ENCODE measurements around the gene ZIC2. TPM values are rescaled to one million over a fixed set of nuclear protein-coding genes. Genes with fewer than 3 reads are reported as not detected.
"Not testable (repeated sequence)": the region's sequence is repeated elsewhere in the genome, so short reads cannot be mapped to it uniquely, and the experiment has no call there.

The ZIC2 gene
- total RNA-seq, 1 donor from 2014 or later: not detected

DNA sequence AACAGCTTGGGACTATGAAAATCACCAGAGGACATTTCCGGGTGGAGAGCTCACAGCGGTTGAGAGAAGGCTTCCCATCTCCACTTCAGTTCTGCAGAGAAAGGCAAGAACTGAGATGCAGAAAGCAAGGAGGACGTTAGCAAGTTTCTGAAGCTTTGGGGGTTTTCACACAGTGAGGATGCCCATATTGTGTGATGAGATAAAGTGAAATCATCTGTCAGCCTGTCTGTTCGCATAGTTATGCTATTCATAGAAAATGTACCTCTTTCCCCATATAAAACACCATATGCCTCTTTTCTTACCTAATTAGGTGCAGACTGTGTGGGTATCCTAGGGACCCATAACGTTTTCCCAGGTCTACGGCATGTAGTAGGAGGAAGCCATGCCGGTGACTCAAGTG, 37.5 kb upstream of the ZIC2 start:
- DNase-seq (ENCODE audit: low read depth): no peak
- peaks cover 5% of the 10 kb centered on the region for H3K27me3 ChIP-seq (ENCODE audit: control insufficient read depth, insufficient read depth, low read length)
- TF ChIP-seq, protein P1, sequence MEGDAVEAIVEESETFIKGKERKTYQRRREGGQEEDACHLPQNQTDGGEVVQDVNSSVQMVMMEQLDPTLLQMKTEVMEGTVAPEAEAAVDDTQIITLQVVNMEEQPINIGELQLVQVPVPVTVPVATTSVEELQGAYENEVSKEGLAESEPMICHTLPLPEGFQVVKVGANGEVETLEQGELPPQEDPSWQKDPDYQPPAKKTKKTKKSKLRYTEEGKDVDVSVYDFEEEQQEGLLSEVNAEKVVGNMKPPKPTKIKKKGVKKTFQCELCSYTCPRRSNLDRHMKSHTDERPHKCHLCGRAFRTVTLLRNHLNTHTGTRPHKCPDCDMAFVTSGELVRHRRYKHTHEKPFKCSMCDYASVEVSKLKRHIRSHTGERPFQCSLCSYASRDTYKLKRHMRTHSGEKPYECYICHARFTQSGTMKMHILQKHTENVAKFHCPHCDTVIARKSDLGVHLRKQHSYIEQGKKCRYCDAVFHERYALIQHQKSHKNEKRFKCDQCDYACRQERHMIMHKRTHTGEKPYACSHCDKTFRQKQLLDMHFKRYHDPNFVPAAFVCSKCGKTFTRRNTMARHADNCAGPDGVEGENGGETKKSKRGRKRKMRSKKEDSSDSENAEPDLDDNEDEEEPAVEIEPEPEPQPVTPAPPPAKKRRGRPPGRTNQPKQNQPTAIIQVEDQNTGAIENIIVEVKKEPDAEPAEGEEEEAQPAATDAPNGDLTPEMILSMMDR (IDR thresholded peaks at IDR 0.05; ENCODE audit: insufficient read depth, low read length, severe bottlenecking): no peak
- FAIRE-seq: no peak
- H3K4me3 ChIP-seq (ENCODE audit: low read depth, low read length): no peak overlapping the region
- no peaks in the 10 kb centered on the region for H3K36me3 ChIP-seq (ENCODE audit: control insufficient read depth, insufficient read depth, low read length)

DNA sequence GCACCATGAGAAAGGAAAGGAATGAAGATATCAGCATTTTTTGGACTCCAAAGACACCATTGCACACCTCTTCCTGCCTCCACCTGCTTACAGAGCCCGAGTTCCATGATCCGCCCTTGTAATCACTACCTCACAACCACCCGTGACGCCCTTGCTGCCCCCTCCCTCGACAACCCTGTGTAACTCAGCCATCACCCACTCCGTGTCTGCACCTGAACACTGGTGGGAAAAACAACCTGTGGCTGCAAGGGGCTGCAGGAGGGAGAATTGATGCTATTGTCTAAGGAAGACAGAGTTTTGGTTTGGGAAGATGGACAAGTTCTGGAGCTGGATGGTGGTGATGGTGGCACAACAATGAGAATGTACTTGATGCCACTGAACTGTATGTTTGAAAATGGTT, 37.0 kb upstream of the ZIC2 start:
- DNase-seq (ENCODE audit: low read depth) (no peak), FAIRE-seq (no peak)
- no peak overlapping the region for H3K4me3 ChIP-seq (ENCODE audit: low read depth, low read length)
- H3K36me3 ChIP-seq (ENCODE audit: control insufficient read depth, insufficient read depth, low read length): no peaks in the 10 kb centered on the region
- TF ChIP-seq, protein P1 (IDR thresholded peaks at IDR 0.05; ENCODE audit: insufficient read depth, low read length, severe bottlenecking): no peak
- H3K27me3 ChIP-seq (ENCODE audit: control insufficient read depth, insufficient read depth, low read length): peaks cover 5% of the 10 kb centered on the region

DNA sequence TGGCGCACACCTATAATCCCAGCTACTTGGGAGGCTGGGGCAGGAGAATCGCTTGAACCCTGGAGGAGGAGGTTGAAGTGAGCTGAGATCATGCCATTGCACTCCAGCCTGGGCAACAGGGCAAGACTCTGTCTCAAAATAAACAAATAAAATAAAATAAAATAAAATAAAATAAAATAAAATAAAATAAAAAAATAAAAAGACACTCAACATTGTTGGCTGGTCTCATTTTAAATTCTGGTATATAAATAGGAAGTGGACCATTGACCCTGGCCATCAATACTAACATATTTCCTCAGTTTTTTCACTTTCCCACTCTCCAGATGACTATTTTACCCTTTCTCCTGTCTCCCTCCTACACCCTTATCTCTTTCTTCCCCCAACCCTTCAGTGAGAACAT, 36.1 kb upstream of the ZIC2 start:
- not testable (repeated sequence) for H3K27me3 ChIP-seq (ENCODE audit: control insufficient read depth, insufficient read depth, low read length); H3K36me3 ChIP-seq (ENCODE audit: control insufficient read depth, insufficient read depth, low read length); FAIRE-seq; H3K4me3 ChIP-seq (ENCODE audit: low read depth, low read length); DNase-seq (ENCODE audit: low read depth)

DNA sequence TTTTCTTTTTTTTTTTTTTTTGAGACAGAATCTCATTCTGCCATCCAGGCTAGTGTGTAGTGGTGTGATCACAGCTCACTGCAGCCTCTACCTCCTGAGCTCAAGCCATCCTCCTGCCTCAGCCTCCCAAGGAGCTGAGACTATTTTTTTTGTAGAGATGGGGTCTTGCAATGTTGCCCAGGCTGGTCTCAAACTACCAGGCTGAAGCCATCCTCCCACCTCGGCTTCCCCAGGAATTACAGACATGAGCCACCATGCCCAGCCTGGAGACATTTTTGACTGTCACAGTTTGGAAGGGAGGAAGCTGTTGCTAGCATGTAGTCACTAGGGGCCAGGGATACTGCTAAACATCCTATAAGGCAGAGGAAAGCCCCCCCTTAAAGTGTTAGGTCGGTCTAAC, 33.9 kb upstream of the ZIC2 start:
- DNase-seq (ENCODE audit: low read depth) (no peak), FAIRE-seq (no peak)
- Histone ChIP-seq H3K4me3 (ENCODE audit: low read depth, low read length) (no peak overlapping the region), H3K36me3 (ENCODE audit: control insufficient read depth, insufficient read depth, low read length) (no peaks in the 10 kb centered on the region), H3K27me3 (ENCODE audit: control insufficient read depth, insufficient read depth, low read length) (peaks cover 4% of the 10 kb centered on the region)
- TF ChIP-seq, protein P1 (IDR thresholded peaks at IDR 0.05; ENCODE audit: insufficient read depth, low read length, severe bottlenecking): no peak

DNA sequence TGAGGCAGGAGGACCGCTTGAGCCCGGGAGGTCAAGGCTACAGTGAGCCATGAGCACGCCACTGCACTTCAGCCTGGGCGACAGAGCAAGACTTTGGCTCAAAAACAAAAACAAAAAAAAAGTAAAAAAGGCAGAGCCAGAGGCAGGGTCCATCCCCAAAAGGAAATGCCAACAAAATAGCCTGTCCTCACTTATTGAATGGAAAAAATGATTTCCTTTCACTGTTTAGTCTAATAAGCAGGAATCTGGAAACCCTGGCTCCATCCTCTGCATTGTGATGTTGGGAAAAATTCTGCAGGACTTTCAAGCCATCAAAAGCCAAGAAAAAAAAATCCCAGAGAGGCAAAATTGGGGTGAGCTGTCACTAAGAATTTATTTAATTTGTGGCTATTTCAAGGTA, 33.2 kb upstream of the ZIC2 start:
- Histone ChIP-seq H3K4me3 (ENCODE audit: low read depth, low read length) (no peak overlapping the region), H3K27me3 (ENCODE audit: control insufficient read depth, insufficient read depth, low read length) (peaks cover 4% of the 10 kb centered on the region), H3K36me3 (ENCODE audit: control insufficient read depth, insufficient read depth, low read length) (no peaks in the 10 kb centered on the region)
- TF ChIP-seq, protein P1 (IDR thresholded peaks at IDR 0.05; ENCODE audit: insufficient read depth, low read length, severe bottlenecking): no peak
- DNase-seq (ENCODE audit: low read depth): no peak
- FAIRE-seq: no peak

DNA sequence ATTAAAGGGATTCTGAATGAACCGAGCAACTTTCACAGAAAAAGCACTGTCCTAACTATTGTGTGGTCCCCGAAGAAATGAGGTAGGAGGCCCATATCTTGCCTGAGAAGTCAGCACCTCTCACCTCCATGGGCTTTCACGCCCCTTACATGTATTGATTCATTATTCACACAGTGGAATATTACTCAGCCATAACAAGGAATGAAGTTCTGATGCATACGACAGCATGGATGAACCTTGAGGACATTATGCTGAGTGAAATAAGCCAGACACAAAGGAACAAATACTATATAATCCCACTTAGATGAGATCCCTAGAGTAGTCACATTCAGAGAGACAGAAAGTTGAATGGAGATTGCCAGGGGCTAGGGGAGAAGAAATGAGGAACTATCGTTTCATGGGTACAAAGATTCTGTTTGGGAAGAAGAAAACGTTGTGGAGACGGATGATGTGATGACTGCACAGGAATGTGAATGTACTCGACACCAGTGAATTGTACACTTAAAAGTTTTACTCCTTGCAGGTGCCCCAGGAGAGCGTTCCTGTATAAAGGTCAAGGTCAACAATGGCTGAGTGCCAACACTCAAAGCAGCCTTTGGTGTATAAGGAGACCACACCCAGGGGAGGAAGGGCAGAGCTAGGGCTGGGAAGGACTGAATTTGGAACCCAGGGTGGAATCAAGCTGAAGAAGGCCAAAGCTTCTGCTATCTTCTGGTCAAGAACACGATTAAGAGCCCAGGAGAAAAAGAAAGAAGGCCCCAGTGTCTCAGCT, 32.5 kb upstream of the ZIC2 start:
- FAIRE-seq (no peak), DNase-seq (ENCODE audit: low read depth) (no peak)
- H3K27me3 ChIP-seq (ENCODE audit: control insufficient read depth, insufficient read depth, low read length): peaks cover 5% of the 10 kb centered on the region
- TF ChIP-seq, protein P1 (IDR thresholded peaks at IDR 0.05; ENCODE audit: insufficient read depth, low read length, severe bottlenecking): no peak
- no peaks in the 10 kb centered on the region for H3K36me3 ChIP-seq (ENCODE audit: control insufficient read depth, insufficient read depth, low read length)
- no peak overlapping the region for H3K4me3 ChIP-seq (ENCODE audit: low read depth, low read length)
